GM23338 (cell line): Measurements from ENCODE around the gene CHRNA7. TPM values are rescaled to one million over a fixed set of nuclear protein-coding genes. Genes with fewer than 3 reads are reported as not detected.

ENCODE experiments used
- ATAC-seq: fragments of 200-7000 bp; cut with Tn5 transposase; 3 replicates; pipeline ENCODE4 v1.9.1; 2020
- DNase-seq: peaks from one replicate; pipeline ENCODE4 v3.0.0-alpha.2; 2015; ENCODE audit warnings: low spot score
- H2AFZ ChIP-seq: fragments of 200-600 bp; sonication (generic); 2 replicates; pipeline ENCODE4 v1.8.0; 2016; ENCODE audit warnings: antibody characterized with exemption, mild to moderate bottlenecking, moderate library complexity
- H3F3A ChIP-seq: fragments of 200-600 bp; sonication (generic); replicated peaks from 2 replicates; pipeline ENCODE4 v1.8.0; 2017; ENCODE audit warnings: antibody characterized with exemption, mixed run types, low read depth
- H3K27ac ChIP-seq: fragments of 200-600 bp; sonication (generic); 2 replicates; pipeline ENCODE4 v1.6.1; 2016; ENCODE audit warnings: low read depth
- H3K27me3 ChIP-seq: fragments of 200-600 bp; sonication (generic); 2 replicates; pipeline ENCODE4 v1.8.0; 2016; ENCODE audit warnings: mild to moderate bottlenecking, mixed run types, moderate library complexity; ENCODE audit not compliant: insufficient read depth
- H3K36me3 ChIP-seq: fragments of 200-600 bp; sonication (generic); 2 replicates; pipeline ENCODE4 v1.8.0; 2016; ENCODE audit warnings: mild to moderate bottlenecking; ENCODE audit not compliant: insufficient read depth
- H3K4me1 ChIP-seq: fragments of 200-600 bp; sonication (generic); 2 replicates; pipeline ENCODE4 v1.8.0; 2016; ENCODE audit warnings: mild to moderate bottlenecking, moderate library complexity; ENCODE audit not compliant: insufficient read depth
- H3K4me2 ChIP-seq: fragments of 200-600 bp; sonication (generic); 2 replicates; pipeline ENCODE4 v1.7.1; 2017; ENCODE audit warnings: mixed run types
- H3K4me3 ChIP-seq: fragments of 200-600 bp; sonication (generic); 2 replicates; pipeline ENCODE4 v1.6.1; 2016; ENCODE audit warnings: mixed run types
- H3K79me2 ChIP-seq: fragments of 200-600 bp; sonication (generic); replicated peaks from 2 replicates; pipeline ENCODE4 v1.8.0; 2017; ENCODE audit warnings: mild to moderate bottlenecking; ENCODE audit not compliant: insufficient read depth
- H3K9me2 ChIP-seq: fragments of 200-600 bp; sonication (generic); 2 replicates; pipeline ENCODE4 v1.8.0; 2017; ENCODE audit not compliant: insufficient read depth
- H4K20me1 ChIP-seq: fragments of 200-600 bp; sonication (generic); replicated peaks from 2 replicates; pipeline ENCODE4 v1.8.0; 2017; ENCODE audit warnings: mild to moderate bottlenecking; ENCODE audit not compliant: insufficient read depth
- H3K27ac Mint-ChIP-seq: 2 replicates; pipeline ENCODE4 v1.8.0; 2020; ENCODE audit warnings: inconsistent platforms, mild to moderate bottlenecking, moderate library complexity, mixed read lengths
- H3K27me3 Mint-ChIP-seq: 3 replicates; pipeline ENCODE4 v1.8.0; 2022; ENCODE audit warnings: low read depth, mild to moderate bottlenecking, moderate library complexity, mixed read lengths, inconsistent platforms; ENCODE audit not compliant: insufficient read depth, poor library complexity
- H3K36me3 Mint-ChIP-seq: 3 replicates; pipeline ENCODE4 v1.8.0; 2021; ENCODE audit warnings: low read depth, mild to moderate bottlenecking, inconsistent platforms, moderate library complexity, mixed read lengths
- H3K4me1 Mint-ChIP-seq: 3 replicates; pipeline ENCODE4 v1.8.0; 2020; ENCODE audit warnings: mild to moderate bottlenecking, inconsistent platforms, mixed read lengths
- H3K4me3 Mint-ChIP-seq: 3 replicates; pipeline ENCODE4 v1.8.0; 2021; ENCODE audit warnings: moderate library complexity, mild to moderate bottlenecking, inconsistent platforms, mixed read lengths
- H3K9me3 Mint-ChIP-seq: 3 replicates; pipeline ENCODE4 v1.8.0; 2020; ENCODE audit warnings: moderate library complexity, mild to moderate bottlenecking, inconsistent platforms, mixed read lengths
- CTCF ChIP-seq, 2 experiments: fragments of 200-600 bp in 1 of 2; sonication (generic) in 1 of 2; conservative IDR thresholded peaks; 2 replicates each; pipeline versions ENCODE4 v1.5.1 to v1.6.1; 2016 to 2017; ENCODE audit warnings: antibody characterized with exemption in 2 of 2, low read depth in 2 of 2, mild to moderate bottlenecking in 2 of 2, moderate library complexity in 1 of 2
- ETS1 ChIP-seq: IDR thresholded peaks from 2 replicates; pipeline ENCODE4 v1.6.1; 2016; ENCODE audit warnings: antibody characterized with exemption
- NANOG ChIP-seq: IDR thresholded peaks from 2 replicates; pipeline ENCODE4 v1.6.1; 2016; ENCODE audit warnings: antibody characterized with exemption, borderline replicate concordance
- POLR2AphosphoS5 ChIP-seq: IDR thresholded peaks from 2 replicates; pipeline ENCODE4 v1.6.1; 2016; ENCODE audit warnings: antibody characterized with exemption, low read depth
- ZNF462 ChIP-seq: fragments of 250-450 bp; sonication (Bioruptor Pico); IDR thresholded peaks from 2 replicates; pipeline ENCODE4 v1.5.0; 2020; ENCODE audit warnings: mild to moderate bottlenecking, moderate library complexity
- polyA plus RNA-seq: library from polyadenylated mRNA; unstranded; fragments of >200 nt; fragmentation: Nextera tagmentation; extraction: Ambion mirVana; gene quantifications from 2 replicates; pipeline ENCODE4 v1.2.1, GENCODE V29; 2016
- total RNA-seq: library from RNA; depleted of rRNA; stranded (reverse); fragments of >200 nt; shearing (Covaris generic); gene quantifications from 2 replicates; pipeline ENCODE4 v1.2.3, GENCODE V29; 2014

CHRNA7 gene
- total and polyA plus RNA-seq, 2 experiments from 2014 or later, result 4.6 to 8.2 TPM

- TF ChIP-seq ZNF462 (CRISPR knock-in tag), result no peak
- no peak for TF ChIP-seq ETS1
- no peak for TF ChIP-seq NANOG
Observed at GRCh38 chr15:32091505-32092380, 61.4 kb downstream of the CHRNA7 start (continued).

- H3F3A ChIP-seq, result no peaks in the 10 kb centered on the region
- DNase-seq (no peak), ATAC-seq (no peak)
- no peaks in the 10 kb centered on the region for H3K27me3 ChIP-seq
- no peak overlapping the region for H3K4me2 ChIP-seq
- H3K27ac Mint-ChIP-seq, result no peak overlapping the region
- H3K4me1 Mint-ChIP-seq, result peaks cover 52% of the 10 kb centered on the region
- H3K27ac ChIP-seq, result no peak overlapping the region
- H2AFZ ChIP-seq, result no peak overlapping the region
- no peak overlapping the region for H3K4me3 Mint-ChIP-seq
- H3K4me1 ChIP-seq, result peaks cover 20% of the 10 kb centered on the region
- H3K27me3 Mint-ChIP-seq, result peaks cover 9% of the 10 kb centered on the region
- no peaks in the 10 kb centered on the region for H3K9me3 Mint-ChIP-seq
- H3K79me2 ChIP-seq, result no peaks in the 10 kb centered on the region
- no peaks in the 10 kb centered on the region for H3K36me3 ChIP-seq
- H4K20me1 ChIP-seq, result no peaks in the 10 kb centered on the region
- H3K9me2 ChIP-seq, result no peaks in the 10 kb centered on the region
- no peak overlapping the region for H3K4me3 ChIP-seq
- H3K36me3 Mint-ChIP-seq, result no peaks in the 10 kb centered on the region
- TF ChIP-seq CTCF (conservative IDR thresholded peaks at IDR 0.05; ENCODE audit: low read depth in 2 of 2), result no peak
- TF ChIP-seq ZNF462 (CRISPR knock-in tag), result no peak
- no peak for TF ChIP-seq POLR2AphosphoS5
Observed at GRCh38 chr15:32096213-32096612, 65.9 kb downstream of the CHRNA7 start.
